ENCODE results near the gene ING5.
"Not testable (repeated sequence)": the region's sequence is repeated elsewhere in the genome, so short reads cannot be mapped to it uniquely, and the experiment has no call there.

Gene ING5

DNA sequence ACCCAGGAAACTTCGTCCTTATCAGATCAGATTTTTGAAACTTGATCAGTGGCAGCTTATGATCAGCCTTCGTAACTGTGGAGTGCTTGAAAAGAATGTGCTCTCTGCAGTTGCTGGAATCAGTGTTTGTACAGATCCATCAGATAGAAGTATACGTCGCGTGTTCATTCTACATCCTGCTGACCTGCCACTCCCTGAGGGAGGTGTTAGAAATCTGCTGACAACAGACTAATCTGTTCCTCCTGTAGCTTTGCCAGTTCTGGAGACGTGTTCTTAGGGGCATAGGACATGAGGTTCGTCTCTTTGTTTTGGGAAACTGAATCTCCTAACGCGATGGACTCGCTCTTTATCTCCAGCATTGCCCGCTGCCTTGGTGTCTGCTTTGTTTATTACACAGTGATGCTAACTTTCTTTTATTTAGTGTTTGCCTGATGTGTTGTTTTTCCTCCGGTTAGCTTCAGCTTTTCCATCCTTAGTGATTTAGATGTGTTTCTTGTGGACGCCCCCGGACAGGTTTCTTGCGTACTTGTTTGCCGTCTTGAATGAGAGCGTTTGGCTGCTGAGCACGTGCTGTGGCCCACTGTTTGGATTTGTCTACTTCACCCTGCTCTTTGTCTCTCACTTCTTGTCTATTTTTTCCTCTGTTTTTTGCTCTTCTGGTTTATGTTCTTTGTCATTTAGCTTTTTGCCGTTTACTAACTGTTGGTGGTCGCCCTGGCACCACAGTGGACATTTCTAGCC lies 57.4 kb downstream of the ING5 start:
- in situ Hi-C loops (cut with HindIII; ENCODE audit: low sequenced_read_pairs), result no loop called here

- in situ Hi-C loops (cut with HindIII; ENCODE audit: low sequenced_read_pairs), result not testable (repeated sequence)
Measured at GRCh38 chr2:241759893-241760292, 58.1 kb downstream of the ING5 start.

- in situ Hi-C loops (cut with HindIII; ENCODE audit: low sequenced_read_pairs), result no loop called here
Measured at GRCh38 chr2:241760301-241760771, 58.5 kb downstream of the ING5 start.

DNA sequence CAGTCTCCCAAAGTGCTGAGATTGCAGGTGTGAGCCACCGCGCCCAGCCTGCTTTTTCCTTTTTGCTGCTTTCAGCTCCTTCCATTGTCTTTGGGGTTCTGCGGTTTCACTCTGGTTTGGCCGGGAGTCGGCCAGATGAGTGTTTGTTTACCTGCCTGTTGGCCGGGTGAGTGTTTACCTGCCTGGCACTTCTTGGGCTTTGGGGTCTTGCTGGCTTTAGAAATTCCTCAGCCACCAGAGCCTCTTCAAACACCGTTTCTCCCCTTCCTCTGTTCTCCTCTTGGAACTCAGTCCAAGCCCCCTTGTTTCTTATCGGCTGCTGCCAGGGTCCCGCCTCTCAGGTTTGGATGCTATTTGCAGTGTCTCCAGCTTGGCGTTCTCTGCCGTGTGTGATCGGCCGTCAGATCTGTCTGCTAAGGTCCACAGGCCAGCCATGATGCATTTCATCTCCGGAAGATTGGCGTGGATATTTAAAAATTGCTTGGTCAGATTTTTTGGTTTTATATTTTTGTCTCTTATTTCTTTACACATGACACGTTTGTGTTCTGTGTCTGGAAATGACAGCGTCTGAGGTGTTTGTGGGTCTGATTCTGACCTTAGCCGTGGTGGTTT lies 60.6 kb downstream of the ING5 start:
- in situ Hi-C loops (cut with HindIII; ENCODE audit: low sequenced_read_pairs), result no loop called here

GRCh38 chr2:241762933-241763369 lies 61.1 kb downstream of the ING5 start:
- in situ Hi-C loops (cut with HindIII; ENCODE audit: low sequenced_read_pairs), result no loop called here

DNA sequence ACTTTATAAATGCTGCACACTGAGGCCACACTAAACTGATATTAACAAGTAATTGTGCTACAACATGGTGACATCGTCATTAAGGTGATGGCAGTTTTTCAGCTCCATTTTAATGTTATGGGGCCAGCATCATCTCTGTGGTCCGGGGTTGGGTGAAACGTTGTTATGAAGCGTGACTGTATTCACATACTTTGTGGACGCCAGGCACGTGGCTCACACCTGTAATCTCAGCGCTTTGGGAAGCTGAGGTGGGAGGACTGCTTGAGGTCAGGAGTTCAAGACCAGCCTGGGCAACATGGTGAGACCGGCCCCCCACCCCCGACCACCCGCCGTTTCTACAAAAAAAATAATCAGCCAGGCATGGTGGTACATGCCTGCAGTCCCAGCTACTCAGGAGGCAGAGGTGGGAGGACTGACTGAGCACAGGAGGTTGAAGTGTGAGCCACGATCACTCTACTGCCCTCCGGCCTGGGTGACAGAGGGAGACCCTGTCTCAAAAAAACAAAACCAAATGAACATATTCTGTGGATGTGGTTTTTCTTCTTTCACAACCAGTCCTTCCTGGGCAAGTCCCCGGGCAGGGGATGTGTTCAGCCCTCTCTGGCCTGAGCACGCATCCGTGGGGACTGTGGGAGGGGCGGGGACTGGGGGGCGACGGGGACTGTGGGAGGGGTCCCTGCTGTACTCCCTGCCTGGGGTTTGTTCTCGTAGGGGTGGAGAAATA lies 61.9 kb downstream of the ING5 start:
- in situ Hi-C loops (cut with HindIII; ENCODE audit: low sequenced_read_pairs), result no loop called here

DNA sequence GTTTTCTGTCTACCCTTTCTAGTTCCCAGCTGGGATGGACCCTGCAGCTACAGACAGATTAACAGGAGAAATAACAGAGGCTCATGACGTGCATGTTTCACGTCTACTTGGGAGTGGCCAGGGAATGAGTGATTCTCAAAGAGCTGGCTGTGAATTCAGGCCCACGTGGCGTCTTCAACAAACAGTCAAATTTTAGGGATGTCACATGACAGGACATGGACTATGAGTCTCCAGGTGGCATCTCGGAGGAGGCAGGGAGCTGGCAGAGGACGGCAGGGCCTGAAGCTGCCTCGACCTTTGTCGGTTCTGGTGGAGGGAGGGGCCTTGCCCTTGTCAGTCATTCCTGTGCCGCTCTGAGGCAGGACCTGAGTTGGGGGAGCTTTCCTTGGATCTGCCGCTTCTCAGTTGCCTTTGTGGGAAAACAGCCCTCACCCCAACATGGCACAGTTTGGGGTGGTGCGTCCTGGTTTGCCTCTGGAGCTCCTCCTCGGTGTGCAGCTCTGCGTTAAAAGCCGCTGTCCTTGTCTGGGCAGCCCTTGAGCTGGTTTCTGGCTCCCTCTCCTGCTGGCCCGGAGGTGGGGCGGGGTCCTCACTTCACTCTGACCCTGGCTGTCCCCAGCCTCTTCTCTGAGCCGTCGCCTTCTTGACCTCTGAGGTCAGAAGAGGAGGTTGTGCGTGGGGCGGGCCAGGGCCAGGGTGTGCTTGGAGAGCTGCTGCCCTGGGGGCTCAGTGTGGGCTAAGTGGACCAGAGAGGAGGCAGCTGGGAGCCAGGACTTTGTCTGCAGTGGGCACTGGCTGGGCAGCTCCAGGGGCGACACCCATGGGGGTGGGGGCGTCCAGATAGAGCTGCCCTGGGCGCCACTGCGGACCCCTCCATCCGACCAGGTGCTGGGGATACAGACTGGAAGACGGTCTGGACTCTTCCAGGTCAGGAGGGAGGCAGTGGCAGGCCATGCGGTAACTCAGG lies 62.7 kb downstream of the ING5 start:
- in situ Hi-C loops (cut with HindIII; ENCODE audit: low sequenced_read_pairs), result no loop called here

GRCh38 chr2:241767464-241768250 lies 65.8 kb downstream of the ING5 start:
- in situ Hi-C loops (cut with HindIII; ENCODE audit: low sequenced_read_pairs), result no loop called here

- in situ Hi-C loops (cut with HindIII; ENCODE audit: low sequenced_read_pairs), result no loop called here
Measured at GRCh38 chr2:241768251-241768711, 66.4 kb downstream of the ING5 start.

GRCh38 chr2:241768850-241769249 lies 67.0 kb downstream of the ING5 start:
- in situ Hi-C loops (cut with HindIII; ENCODE audit: low sequenced_read_pairs), result no loop called here

GRCh38 chr2:241769819-241770184 lies 68.0 kb downstream of the ING5 start:
- in situ Hi-C loops (cut with HindIII; ENCODE audit: low sequenced_read_pairs), result no loop called here

DNA sequence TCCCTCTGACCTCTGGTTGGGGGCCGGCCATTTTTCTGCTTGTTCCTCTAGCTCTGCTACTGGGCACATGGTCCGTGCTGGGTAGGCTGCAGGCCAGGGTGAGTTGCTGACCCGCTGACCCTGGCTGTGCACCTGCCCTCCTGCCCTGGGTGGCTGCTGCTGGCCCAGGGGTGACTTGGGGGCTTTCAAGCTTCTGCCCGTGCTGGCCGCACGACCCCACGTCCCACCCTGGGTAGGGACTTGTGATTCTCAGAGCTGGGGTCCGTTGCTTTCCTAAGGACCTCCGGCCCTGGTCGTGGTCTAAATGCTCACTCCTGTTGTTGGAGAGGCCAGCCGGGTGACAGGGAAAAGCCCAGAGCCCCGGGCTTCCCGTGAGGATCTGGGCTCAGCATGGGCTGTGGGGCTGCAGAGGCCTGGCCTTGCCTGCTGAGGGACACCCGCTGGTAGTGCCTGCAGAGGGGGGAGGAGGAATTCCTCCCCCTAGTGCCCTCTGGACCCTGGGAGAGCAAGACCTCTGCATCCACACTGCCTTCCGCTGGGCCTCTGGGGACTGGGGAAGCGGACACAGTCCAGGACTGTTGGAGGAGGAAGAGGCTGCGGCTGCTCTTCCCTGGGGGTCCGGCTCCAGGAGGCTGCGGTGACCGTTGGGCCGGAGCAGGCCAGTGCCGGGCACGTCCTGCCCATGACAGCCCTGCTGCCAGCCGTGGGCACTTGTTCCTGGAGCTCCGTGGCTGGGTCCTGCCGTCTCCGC lies 68.5 kb downstream of the ING5 start:
- in situ Hi-C loops (cut with HindIII; ENCODE audit: low sequenced_read_pairs), result no loop called here

DNA sequence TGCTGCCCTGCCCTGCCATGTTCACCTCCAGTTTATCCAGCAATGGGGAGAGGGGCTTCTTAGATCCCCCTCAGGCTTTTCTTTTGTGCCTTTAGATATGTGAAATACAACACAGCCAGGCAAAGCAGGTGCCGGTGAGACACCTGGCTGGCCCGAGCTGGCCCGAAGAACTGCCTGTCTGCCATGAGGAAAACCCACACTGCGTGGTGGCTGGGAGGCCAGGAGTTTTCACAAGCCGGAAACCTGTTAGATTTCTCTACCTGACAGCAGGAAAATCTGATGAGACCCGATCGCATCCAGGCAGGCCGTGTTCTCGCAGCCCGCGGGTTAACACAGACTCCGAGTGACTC lies 69.1 kb downstream of the ING5 start:
- in situ Hi-C loops (cut with HindIII; ENCODE audit: low sequenced_read_pairs), result no loop called here

DNA sequence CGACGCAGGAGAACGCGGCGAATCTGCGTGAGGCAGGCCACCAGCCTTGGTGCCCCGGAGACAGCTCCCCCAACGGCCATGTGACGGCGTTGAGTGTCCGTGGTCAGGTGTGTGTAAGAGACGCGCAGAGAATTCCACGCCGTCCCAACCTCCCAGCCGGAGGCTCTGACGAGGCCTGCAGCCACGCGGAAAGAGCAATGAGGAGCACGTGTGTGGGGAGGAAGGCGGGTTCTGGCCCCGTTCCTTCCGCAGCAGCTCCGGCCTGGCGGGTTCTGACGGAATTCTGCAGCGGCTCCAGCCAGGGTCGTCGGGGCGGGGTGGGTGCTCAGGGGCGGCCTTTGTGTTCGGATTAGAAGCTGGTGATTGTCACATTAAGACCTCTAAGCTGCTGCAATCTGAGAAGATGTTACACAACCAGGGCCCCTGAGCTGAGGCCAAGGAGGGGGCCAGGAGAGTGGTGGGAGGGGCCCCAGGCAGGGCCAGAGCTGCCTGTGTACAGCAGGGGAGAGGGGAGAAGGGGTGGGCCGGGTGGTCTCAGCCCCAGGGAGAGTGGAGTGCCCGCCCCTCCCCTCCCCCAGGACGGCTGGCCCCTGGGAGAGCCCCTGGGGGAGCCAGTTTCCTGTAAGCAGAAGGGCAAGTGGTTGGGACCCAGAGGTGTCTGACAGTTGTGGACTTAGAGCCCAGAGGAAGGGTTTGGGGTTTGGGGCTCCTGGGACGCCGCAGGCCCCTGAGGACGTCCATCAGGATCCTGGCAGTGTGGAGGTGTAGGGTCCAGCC lies 69.6 kb downstream of the ING5 start:
- in situ Hi-C loops (cut with HindIII; ENCODE audit: low sequenced_read_pairs), result no loop called here

DNA sequence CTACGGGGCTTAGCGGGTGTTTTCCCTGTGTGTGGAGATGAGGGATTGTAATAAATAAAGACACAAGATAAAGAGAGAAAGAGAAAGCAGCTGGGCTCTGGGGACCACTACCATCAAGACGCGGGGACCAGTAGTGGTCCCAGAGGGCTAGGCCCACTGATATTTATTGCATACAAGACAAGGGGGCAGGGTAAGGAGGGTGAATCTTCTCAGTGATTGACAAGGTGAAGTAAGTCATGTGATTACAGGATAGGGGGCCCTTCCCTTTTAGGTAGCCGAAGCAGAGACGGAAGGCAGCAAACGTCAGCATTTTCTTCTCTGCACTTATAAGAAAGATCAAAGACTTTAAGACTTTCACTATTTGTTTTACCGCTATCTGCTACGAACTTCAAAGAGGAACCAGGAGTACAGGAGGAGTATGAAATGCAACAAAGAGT lies 70.2 kb downstream of the ING5 start:
- in situ Hi-C loops (cut with HindIII; ENCODE audit: low sequenced_read_pairs), result no loop called here

DNA sequence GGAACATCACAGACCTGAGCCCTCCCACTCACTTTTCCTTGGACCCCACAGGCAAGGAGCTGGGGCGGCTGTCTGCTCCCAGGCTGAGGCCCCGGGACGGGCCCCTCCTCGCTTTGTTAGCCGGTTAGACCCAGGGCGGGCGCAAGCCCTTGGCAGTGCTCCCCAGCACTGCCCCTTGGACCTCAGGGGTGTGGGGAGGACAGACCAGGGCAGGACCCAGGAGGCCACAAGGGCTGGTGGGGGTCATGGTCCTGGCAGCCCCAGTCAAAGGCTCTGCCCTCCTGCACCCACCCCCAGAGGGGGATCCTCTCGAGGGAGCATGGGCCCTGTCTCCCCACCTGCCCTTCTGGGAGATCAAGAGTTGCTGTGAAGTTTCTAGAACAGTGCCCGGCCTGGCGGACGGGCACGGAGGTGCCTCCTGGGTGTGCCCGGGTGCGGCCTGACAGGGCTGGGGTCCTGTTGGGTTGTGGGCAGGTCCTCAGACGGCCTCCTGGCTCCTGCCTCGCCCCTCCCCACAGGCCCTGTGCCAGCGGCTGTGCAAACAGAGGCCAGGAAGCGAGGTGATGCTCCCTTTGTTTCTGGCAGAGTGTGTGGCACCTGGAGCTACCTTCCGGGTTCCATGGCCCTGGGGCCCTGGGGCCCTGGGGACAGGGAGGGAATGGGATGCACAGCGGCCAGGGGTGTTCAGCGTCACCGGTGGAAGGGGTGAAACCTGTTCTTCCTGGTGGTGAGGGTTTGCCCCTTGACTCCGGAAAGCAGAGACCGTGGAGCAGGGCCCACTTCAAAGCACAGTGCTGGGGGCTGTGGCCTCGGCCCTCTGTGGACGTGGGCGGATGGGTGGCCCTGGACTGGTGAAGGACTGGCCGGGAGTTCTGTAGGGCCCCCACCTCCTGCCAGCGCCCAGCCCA lies 71.9 kb downstream of the ING5 start:
- in situ Hi-C loops (cut with HindIII; ENCODE audit: low sequenced_read_pairs), result no loop called here

- in situ Hi-C loops (cut with HindIII; ENCODE audit: low sequenced_read_pairs), result no loop called here
Measured at GRCh38 chr2:241774419-241775222, 72.8 kb downstream of the ING5 start.

Measured in DLD1 (cell line).